SJSA1 (cell line): ENCODE data around the gene BTBD9. TPM values are rescaled to one million over a fixed set of nuclear protein-coding genes. Genes with fewer than 3 reads are reported as not detected.

Experiments
- DNase-seq, 2 experiments: peaks; one replicate each; pipeline ENCODE4 v3.0.0-alpha.2; 2015 to 2020; ENCODE audit warnings: low spot score in 2 of 2, low read depth in 1 of 2
- H3K27ac ChIP-seq: fragments of 250-450 bp; sonication (Bioruptor Pico); 2 replicates; pipeline ENCODE4 v1.5.1; 2020; ENCODE audit warnings: mild to moderate bottlenecking, moderate library complexity
- H3K27me3 ChIP-seq: fragments of 250-450 bp; sonication (Bioruptor Pico); replicated peaks from 2 replicates; pipeline ENCODE4 v1.5.1; 2020; ENCODE audit warnings: mild to moderate bottlenecking, moderate library complexity
- H3K36me3 ChIP-seq: fragments of 250-450 bp; sonication (Bioruptor Pico); 2 replicates; pipeline ENCODE4 v1.5.1; 2020; ENCODE audit warnings: mild to moderate bottlenecking
- H3K4me1 ChIP-seq: fragments of 250-450 bp; sonication (Bioruptor Pico); replicated peaks from 2 replicates; pipeline ENCODE4 v1.6.1; 2021; ENCODE audit warnings: mild to moderate bottlenecking
- H3K4me3 ChIP-seq: fragments of 250-450 bp; sonication (Bioruptor Pico); 2 replicates; pipeline ENCODE4 v1.5.1; 2020; ENCODE audit warnings: mild to moderate bottlenecking
- H3K9me3 ChIP-seq: fragments of 250-450 bp; sonication (Bioruptor Pico); replicated peaks from 2 replicates; pipeline ENCODE4 v1.5.1; 2020; ENCODE audit warnings: mild to moderate bottlenecking
- total RNA-seq: library from RNA; depleted of rRNA; stranded (reverse); fragments of >200 nt; shearing (Covaris generic); gene quantifications from 2 replicates; pipeline ENCODE4 v1.2.3, GENCODE V29; 2014

Gene BTBD9
- total RNA-seq, 1 experiment from 2014 or later, result 8.5 TPM

- H3K4me1 ChIP-seq, result peaks cover 19% of the 10 kb centered on the region
- H3K4me3 ChIP-seq, result no peak overlapping the region
- H3K27me3 ChIP-seq, result no peaks in the 10 kb centered on the region
- H3K9me3 ChIP-seq, result no peaks in the 10 kb centered on the region; the same call in 1 of the 2 replicates
- no peak for DNase-seq
- no peak overlapping the region for H3K27ac ChIP-seq
- H3K36me3 ChIP-seq, result no peaks in the 10 kb centered on the region
These were observed 333.6 kb downstream of the BTBD9 start for GRCh38 chr6:38305995-38306681.

- Histone ChIP-seq H3K27me3 (no peaks in the 10 kb centered on the region), H3K4me3 (no peak overlapping the region), H3K27ac (no peak overlapping the region), H3K9me3 (no peaks in the 10 kb centered on the region; the same call in 1 of the 2 replicates), H3K4me1 (peaks cover 19% of the 10 kb centered on the region), H3K36me3 (no peaks in the 10 kb centered on the region)
- DNase-seq, result no peak
These were observed 336.9 kb downstream of the BTBD9 start for GRCh38 chr6:38302838-38303237.

DNA sequence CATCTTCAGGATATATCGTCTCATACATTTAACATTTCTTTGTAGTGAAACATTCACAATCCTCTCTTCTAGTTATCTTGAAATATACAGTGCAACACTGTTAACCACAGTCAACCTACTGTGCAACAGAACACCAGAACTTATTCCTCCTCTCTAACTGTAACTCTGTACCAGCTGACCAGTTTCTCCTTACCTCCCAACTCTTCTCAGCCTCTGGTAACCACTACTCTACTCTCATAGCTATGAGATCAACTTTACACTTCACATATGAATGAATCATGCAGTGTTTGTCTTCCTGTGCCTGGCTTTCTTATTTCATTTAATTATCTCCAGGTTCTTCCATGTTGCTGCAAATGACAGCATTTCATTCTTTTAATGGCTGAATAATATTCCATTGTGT is 337.6 kb downstream of the BTBD9 start:
- Histone ChIP-seq H3K27ac (no peak overlapping the region), H3K4me3 (no peak overlapping the region), H3K36me3 (no peaks in the 10 kb centered on the region), H3K9me3 (no peaks in the 10 kb centered on the region; the same call in 1 of the 2 replicates), H3K27me3 (no peaks in the 10 kb centered on the region), H3K4me1 (peaks cover 19% of the 10 kb centered on the region)
- no peak for DNase-seq

GRCh38 chr6:38290133-38290799 is 349.5 kb downstream of the BTBD9 start:
- Histone ChIP-seq H3K4me1 (no peaks in the 10 kb centered on the region), H3K27ac (no peak overlapping the region), H3K9me3 (no peaks in the 10 kb centered on the region; the same call in 1 of the 2 replicates), H3K36me3 (no peaks in the 10 kb centered on the region), H3K27me3 (no peaks in the 10 kb centered on the region), H3K4me3 (no peak overlapping the region)
- DNase-seq, result no peak

DNA sequence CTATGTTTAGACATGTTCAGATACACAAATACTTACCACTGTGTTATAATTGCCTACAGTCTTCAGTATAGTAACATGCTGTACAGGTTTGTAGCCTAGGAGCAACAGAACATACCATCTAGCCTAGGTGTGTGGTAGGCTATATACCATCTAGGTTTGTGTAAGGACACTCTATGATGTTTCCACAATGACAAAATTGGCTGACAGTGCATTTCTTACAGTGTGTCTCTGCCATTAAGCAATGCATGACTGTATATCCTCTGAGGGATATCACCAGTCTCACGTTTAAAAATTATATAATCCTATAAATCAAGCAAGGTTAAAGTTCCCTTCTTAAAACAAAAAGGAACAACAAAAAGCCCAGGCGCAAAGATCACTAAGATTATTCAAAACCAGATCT is 352.2 kb downstream of the BTBD9 start:
- H3K4me1 ChIP-seq, result peaks cover 14% of the 10 kb centered on the region
- no peak overlapping the region for H3K27ac ChIP-seq
- no peaks in the 10 kb centered on the region for H3K9me3 ChIP-seq
- no peak overlapping the region for H3K4me3 ChIP-seq
- H3K36me3 ChIP-seq, result no peaks in the 10 kb centered on the region
- no peak for DNase-seq
- H3K27me3 ChIP-seq, result no peaks in the 10 kb centered on the region

DNA sequence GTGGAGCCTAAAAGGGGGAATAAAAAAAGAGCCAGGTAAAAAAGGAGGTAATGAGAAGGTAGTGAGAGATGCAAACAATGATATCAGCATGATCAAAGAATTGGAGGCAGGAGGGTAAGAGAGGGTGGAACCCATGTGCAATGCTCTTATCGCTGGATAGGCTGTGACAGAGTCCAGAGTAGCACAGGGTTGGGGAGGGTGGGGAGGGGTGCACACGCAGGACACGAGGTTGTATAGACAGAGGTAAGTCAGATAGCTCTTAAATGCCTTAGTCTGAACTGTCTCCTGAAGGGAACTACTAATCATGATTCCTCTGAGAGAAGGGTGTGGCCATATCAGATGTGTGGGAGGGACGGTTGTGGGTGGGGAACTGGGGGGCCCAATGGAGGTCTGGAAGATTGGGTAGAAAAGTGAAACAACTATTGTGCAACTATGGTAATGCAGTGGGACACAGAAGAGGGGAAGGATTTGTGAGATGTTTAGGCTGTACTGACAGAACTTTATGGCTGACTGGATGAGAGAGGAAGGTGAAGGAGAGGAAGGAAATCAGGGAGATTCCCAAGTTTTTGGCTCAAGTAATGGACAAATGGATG is 354.8 kb downstream of the BTBD9 start:
- no peaks in the 10 kb centered on the region for H3K27me3 ChIP-seq
- H3K36me3 ChIP-seq, result no peaks in the 10 kb centered on the region
- H3K4me1 ChIP-seq, result peaks cover 22% of the 10 kb centered on the region
- H3K27ac ChIP-seq, result no peak overlapping the region
- H3K9me3 ChIP-seq, result no peaks in the 10 kb centered on the region
- H3K4me3 ChIP-seq, result no peak overlapping the region
- no peak for DNase-seq

GRCh38 chr6:38283734-38284362 is 355.9 kb downstream of the BTBD9 start:
- no peak for DNase-seq
- Histone ChIP-seq H3K36me3 (no peaks in the 10 kb centered on the region), H3K4me3 (no peak overlapping the region), H3K27ac (no peak overlapping the region), H3K4me1 (peaks cover 22% of the 10 kb centered on the region), H3K9me3 (no peaks in the 10 kb centered on the region), H3K27me3 (no peaks in the 10 kb centered on the region)

DNA sequence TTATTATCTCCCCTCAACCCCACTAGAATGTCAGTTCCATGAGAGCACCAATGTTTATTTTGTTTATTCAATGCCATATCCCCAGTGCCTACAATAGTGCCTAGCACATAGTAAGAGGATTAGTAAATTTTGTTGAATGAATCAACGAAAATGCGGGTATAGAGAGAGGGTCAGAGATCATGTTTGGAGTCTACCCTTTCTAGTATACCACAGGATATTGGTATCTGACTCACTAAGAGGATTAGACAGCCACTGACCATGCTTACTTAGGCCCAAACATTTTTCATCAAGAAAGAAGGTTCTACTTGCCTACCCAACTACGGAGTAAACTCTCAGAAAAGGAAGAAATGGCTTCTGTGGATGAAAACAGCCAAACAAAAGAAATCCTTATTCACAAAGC is 356.8 kb downstream of the BTBD9 start:
- Histone ChIP-seq H3K4me3 (no peak overlapping the region), H3K36me3 (no peaks in the 10 kb centered on the region), H3K27me3 (no peaks in the 10 kb centered on the region), H3K27ac (no peak overlapping the region), H3K9me3 (no peaks in the 10 kb centered on the region), H3K4me1 (peaks cover 22% of the 10 kb centered on the region)
- DNase-seq, result no peak

- no peaks in the 10 kb centered on the region for H3K9me3 ChIP-seq
- DNase-seq, result no peak
- H3K4me1 ChIP-seq, result peaks cover 22% of the 10 kb centered on the region
- no peak overlapping the region for H3K27ac ChIP-seq
- no peak overlapping the region for H3K4me3 ChIP-seq
- H3K36me3 ChIP-seq, result no peaks in the 10 kb centered on the region
- H3K27me3 ChIP-seq, result no peaks in the 10 kb centered on the region
These were observed 358.6 kb downstream of the BTBD9 start for GRCh38 chr6:38281126-38281525.

DNA sequence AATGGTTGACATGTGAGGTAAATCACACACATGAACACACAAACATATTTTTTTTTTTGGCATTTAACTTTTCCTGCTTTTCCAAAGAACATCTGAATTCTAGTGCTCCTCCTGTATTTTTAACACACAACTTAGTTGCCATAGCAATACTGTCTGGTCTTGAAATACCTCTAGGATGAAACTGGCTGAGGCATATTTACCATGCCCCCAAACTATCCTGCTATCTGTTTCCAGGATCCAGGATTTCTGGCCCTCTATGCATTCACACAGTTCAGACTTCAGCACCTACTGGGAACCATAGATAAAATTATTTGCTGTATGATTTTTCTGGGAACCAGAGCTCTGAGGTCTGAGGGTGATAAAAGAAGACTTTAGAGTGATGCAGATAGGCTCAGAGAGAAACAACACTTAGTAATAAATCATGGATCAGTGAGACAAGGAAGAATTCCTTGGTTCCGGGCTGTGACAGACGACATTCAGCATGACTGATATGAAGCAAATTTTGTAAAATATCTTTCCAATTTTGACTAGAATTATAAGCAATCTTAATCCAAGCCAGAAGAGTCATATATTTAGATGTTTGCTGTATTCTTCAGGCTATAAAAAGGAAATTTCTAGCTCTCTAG is 359.7 kb downstream of the BTBD9 start:
- Histone ChIP-seq H3K4me3 (no peak overlapping the region), H3K4me1 (peaks cover 22% of the 10 kb centered on the region), H3K27ac (no peak overlapping the region), H3K27me3 (no peaks in the 10 kb centered on the region), H3K9me3 (no peaks in the 10 kb centered on the region), H3K36me3 (no peaks in the 10 kb centered on the region)
- no peak for DNase-seq

DNA sequence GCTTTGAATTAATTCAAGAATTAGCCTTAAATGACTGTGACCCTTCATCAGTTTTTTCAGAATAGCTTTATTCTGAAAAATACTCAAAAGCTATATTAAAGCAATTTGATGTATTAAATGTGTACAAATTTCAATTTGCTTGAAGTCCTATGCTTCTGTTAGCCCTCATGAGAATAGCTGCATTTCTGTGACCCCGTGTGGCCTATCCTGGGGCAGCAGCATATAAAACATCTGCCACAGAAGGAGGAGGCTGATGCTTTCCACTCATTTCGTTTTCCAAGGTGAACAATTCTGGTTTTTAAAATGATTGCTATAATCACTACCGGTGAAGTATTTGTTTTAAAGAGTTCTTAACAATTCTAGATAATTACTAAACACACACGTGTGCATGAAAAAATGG is 360.3 kb downstream of the BTBD9 start:
- Histone ChIP-seq H3K4me1 (peaks cover 22% of the 10 kb centered on the region), H3K4me3 (no peak overlapping the region), H3K27me3 (no peaks in the 10 kb centered on the region), H3K27ac (no peak overlapping the region), H3K9me3 (no peaks in the 10 kb centered on the region), H3K36me3 (no peaks in the 10 kb centered on the region)
- no peak for DNase-seq

- Histone ChIP-seq H3K4me3 (no peak overlapping the region), H3K4me1 (peaks cover 53% of the 10 kb centered on the region), H3K27me3 (no peaks in the 10 kb centered on the region), H3K36me3 (no peaks in the 10 kb centered on the region), H3K9me3 (no peaks in the 10 kb centered on the region), H3K27ac (peak overlapping the region; percentile 42; the same call in 1 of the 2 replicates)
- peak in 1 of 2 experiments; percentile 58 for DNase-seq
These were observed 366.4 kb downstream of the BTBD9 start for GRCh38 chr6:38273325-38273724.

GRCh38 chr6:38272222-38272621 is 367.5 kb downstream of the BTBD9 start:
- no peaks in the 10 kb centered on the region for H3K9me3 ChIP-seq
- H3K27me3 ChIP-seq, result no peaks in the 10 kb centered on the region
- no peak overlapping the region for H3K27ac ChIP-seq
- H3K36me3 ChIP-seq, result no peaks in the 10 kb centered on the region
- peaks cover 53% of the 10 kb centered on the region for H3K4me1 ChIP-seq
- no peak overlapping the region for H3K4me3 ChIP-seq
- DNase-seq, result no peak
